SH-SY5Y (cell line): ENCODE results near the gene SPEF1.

Experiments used
- GATA2 ChIP-seq: IDR thresholded peaks from 2 replicates; pipeline ENCODE4 v1.6.1; 2011; ENCODE audit warnings: mild to moderate bottlenecking, low read depth, low read length
- GATA3 ChIP-seq: IDR thresholded peaks from 2 replicates; pipeline ENCODE4 v1.6.1; 2011; ENCODE audit warnings: low read depth, mild to moderate bottlenecking, low read length, moderate library complexity

SPEF1 gene

DNA sequence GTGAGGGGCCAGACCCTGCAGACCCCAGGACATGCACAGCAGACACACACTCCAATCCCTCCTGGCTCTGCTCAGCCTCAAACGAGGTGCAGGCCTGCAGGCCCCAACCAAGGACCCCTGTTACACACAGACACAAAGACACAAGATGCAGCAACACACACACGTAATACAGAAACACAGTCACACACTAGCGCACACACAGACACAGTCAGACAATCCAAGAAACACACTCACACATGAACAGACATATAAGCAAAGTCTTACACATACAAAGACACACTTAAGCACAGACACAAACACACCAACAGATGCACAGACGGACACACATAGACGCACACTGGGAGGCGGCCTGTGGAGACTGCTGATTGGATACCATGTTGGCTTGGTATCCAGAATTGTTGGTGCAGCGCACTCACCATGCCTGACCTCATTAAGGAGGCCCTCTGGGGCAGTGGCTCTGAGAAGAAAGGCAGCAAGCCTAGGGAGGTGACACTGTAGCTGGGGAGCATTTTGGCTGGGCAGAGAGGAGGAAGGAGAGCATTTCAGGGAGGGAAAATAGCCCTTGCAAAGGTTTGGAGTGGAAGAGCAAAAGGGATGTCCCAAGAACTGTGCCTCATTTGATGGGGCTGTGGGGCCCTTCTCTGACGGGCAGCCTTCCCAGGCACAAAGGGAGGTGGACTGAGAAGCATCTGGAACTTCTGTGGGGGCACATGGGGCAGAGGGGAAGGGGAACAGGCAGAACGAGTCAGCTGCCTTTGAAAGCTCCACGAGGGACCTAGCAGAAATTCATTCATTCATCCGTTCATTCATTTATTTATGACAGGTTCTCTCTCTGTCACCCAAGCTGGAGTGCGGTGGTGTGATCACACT is 50.2 kb downstream of the SPEF1 start:
- TF ChIP-seq GATA3 (no peak), GATA2 (no peak)

DNA sequence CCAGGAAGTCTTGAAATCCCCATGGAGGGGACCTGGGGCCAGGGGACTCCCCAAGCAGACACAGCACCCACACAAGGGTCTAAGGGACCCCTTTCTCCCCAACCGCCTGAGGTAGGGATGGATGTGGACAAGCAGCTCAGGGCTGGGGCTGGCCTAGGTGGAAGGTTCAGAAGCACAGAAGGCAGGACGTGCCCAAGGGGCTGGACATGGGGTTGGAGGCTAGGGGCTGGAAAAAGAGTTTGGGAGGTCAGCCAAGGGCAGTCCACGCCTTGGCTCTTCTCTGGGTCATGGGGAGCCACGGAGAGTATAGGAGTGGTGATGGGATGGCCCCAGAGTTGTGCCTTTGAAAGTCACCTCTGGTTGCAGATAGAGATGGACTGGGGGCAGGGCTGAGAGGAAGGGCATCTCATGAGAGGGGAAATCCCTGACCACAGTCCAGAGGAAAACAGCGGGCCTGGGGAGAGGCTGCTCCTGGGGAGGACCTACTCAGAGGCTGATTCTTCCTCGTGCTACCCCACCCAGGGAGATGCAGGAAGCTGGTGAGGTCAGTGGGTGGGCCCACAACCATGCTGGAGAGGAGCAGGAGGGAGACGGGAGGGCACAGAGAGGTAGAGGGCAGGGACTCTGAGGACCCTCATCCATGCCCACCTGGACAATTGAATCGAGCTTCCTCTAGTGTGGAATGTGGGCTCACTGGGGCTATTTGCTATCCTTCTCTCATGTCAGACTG is 51.3 kb downstream of the SPEF1 start:
- TF ChIP-seq GATA3 (no peak), GATA2 (no peak)

GRCh38 chr20:3729378-3729777 is 51.9 kb downstream of the SPEF1 start:
- TF ChIP-seq GATA3 (no peak), GATA2 (no peak)

- TF ChIP-seq GATA2 = no peak
- TF ChIP-seq GATA3 = no peak
Observed at GRCh38 chr20:3728876-3729275, 52.4 kb downstream of the SPEF1 start.

DNA sequence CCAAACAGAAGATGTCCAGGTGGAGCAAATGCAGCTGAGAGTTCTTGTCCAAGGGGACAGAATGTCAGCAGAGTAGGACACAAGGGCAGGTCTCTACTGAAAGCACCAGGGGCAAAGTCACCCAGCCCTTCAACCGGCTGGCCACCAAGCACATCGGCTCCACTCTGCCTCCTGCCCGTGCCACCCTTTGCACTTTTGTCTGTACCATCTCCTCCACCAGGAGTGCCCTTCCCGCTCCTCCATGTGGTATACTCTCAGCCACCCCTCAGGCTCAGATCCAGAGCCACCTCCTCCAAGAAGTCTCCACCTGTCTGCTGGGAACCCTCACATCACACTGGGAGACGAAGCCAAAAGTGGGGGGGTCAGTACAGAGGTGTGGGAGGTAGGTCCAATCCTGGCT is 52.9 kb downstream of the SPEF1 start:
- TF ChIP-seq GATA2 (no peak), GATA3 (no peak)
